CD4-positive, alpha-beta memory T cell (primary cell): ENCODE results near the gene EFHC1. TPM values are rescaled to one million over a fixed set of nuclear protein-coding genes. Genes with fewer than 3 reads are reported as not detected.
A peak's percentile ranks its signal among the peaks of the same experiment; 100 is the strongest.

ENCODE experiments used
- CTCF ChIA-PET: fragments of 350-600 bp; sonication (Branson Sonifier 250); formaldehyde crosslinking; loops from one replicate; lab custom pipeline; 2021; ENCODE audit warnings: inconsistent platforms; ENCODE audit not compliant: partially characterized antibody; lab: Charles Lee
- POLR2A ChIA-PET: fragments of 350-600 bp; sonication (Branson Sonifier 250); formaldehyde crosslinking; loops from one replicate; lab custom pipeline; 2021; ENCODE audit not compliant: partially characterized antibody; lab: Charles Lee
- DNase-seq, 5 donors: peaks; one replicate each; pipeline versions ENCODE4 v3.0.0 to v3.0.0-alpha.2; 2020 to 2022; ENCODE audit warnings: mixed read lengths in 1 of 5
- H3K27ac ChIP-seq: one replicate; pipeline ENCODE4 v1.7.0; 2013; ENCODE audit warnings: low read depth, low read length
- H3K27me3 ChIP-seq: 2 replicates; pipeline ENCODE4 v1.7.0; 2013; ENCODE audit warnings: mild to moderate bottlenecking, low read length, moderate library complexity; ENCODE audit not compliant: insufficient read depth
- H3K36me3 ChIP-seq: 2 replicates; pipeline ENCODE4 v1.7.0; 2013; ENCODE audit warnings: mild to moderate bottlenecking, low read length, moderate library complexity; ENCODE audit not compliant: insufficient read depth
- H3K4me1 ChIP-seq: 2 replicates; pipeline ENCODE4 v1.7.0; 2013; ENCODE audit warnings: mild to moderate bottlenecking, low read length, moderate library complexity; ENCODE audit not compliant: insufficient read depth
- H3K4me3 ChIP-seq, 2 donors: one replicate each; pipeline ENCODE4 v1.7.0; 2013; ENCODE audit warnings: low read length in 2 of 2, mild to moderate bottlenecking in 1 of 2
- H3K9me3 ChIP-seq, 2 donors: one replicate each; pipeline ENCODE4 v1.7.0; 2013; ENCODE audit warnings: low read length in 2 of 2, control low read depth in 1 of 2; ENCODE audit not compliant: control insufficient read depth in 1 of 2
- H3K27ac Mint-ChIP-seq, 7 donors: one replicate each; pipeline ENCODE4 v1.8.0; 2020 to 2021; ENCODE audit warnings: mixed read lengths in 7 of 7, mild to moderate bottlenecking in 6 of 7, inconsistent platforms in 3 of 7, moderate library complexity in 3 of 7
- H3K27me3 Mint-ChIP-seq, 2 donors: one replicate each; pipeline ENCODE4 v1.8.0; 2020 to 2021; ENCODE audit warnings: mixed read lengths in 2 of 2
- H3K36me3 Mint-ChIP-seq, 2 donors: one replicate each; pipeline ENCODE4 v1.8.0; 2020 to 2021; ENCODE audit warnings: mixed read lengths in 2 of 2, inconsistent platforms in 1 of 2, mild to moderate bottlenecking in 1 of 2
- H3K4me1 Mint-ChIP-seq, 4 donors: one replicate each; pipeline ENCODE4 v1.8.0; 2020 to 2021; ENCODE audit warnings: mixed read lengths in 4 of 4, mild to moderate bottlenecking in 1 of 4
- H3K4me3 Mint-ChIP-seq, 8 donors: one replicate each; pipeline ENCODE4 v1.8.0; 2020 to 2021; ENCODE audit warnings: mixed read lengths in 8 of 8, mild to moderate bottlenecking in 7 of 8, moderate library complexity in 6 of 8, inconsistent platforms in 3 of 8
- H3K9me3 Mint-ChIP-seq, 8 donors: one replicate each; pipeline ENCODE4 v1.8.0; 2020 to 2021; ENCODE audit warnings: mixed read lengths in 8 of 8, mild to moderate bottlenecking in 5 of 8, inconsistent platforms in 3 of 8, moderate library complexity in 1 of 8
- intact Hi-C: fragments of 100-400 bp; cut with micrococcal nuclease; formaldehyde crosslinking; loops from one replicate; pipeline ENCODE4 v1.15.1; 2023
- polyA plus RNA-seq, 2 donors: library from polyadenylated mRNA; unstranded; fragments of 300-500 nt; fragmentation: Illumina TruSeq; gene quantifications; one replicate each; pipeline ENCODE4 v1.2.3, GENCODE V29; 2021
- total RNA-seq, 2 experiments: library from RNA; stranded (reverse); gene quantifications; one replicate each; pipeline ENCODE4 v1.2.3, GENCODE V29; 2021

The EFHC1 gene
- total and polyA plus RNA-seq, 4 experiments from 2014 or later, result 1.5 to 10.4 (median 4.1) TPM

DNA sequence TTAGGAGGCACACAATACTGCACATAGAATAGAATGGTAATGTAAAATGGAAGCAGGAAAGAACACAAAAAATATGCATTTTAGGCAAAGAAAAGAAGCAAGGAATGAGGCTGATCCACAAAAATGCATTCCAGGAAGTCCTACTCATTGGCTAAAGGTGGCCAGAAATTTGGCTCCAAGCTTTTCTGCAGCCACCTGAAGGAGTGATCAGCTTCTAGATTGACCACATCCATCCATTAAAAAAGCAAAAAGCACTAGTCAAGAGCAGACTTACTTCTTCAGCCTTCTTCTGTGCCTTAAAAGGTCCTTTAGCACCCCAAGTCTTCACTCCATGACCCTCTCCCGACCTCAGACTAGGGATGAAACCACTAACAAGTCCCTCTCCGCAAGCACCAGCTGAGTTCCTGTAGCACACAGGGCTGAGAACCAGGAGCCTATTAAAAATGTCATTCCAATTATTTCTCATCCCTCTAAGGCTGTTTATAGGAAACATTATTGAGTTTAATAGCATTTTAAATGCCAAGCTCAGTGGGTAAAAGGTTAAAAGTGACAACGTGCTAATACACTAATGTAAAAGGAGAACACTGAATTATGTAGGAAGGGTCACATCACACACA is 120.3 kb downstream of the EFHC1 start:
- Mint-ChIP-seq H3K36me3 (peaks cover 0 to 12% of the 10 kb centered on the region in 2 donors), H3K4me1 (peaks cover 44 to 49% (median 47%) of the 10 kb centered on the region in 4 donors), H3K27me3 (no peaks in the 10 kb centered on the region), H3K27ac (no peak overlapping the region), H3K9me3 (no peaks in the 10 kb centered on the region), H3K4me3 (no peak overlapping the region)
- no peak for DNase-seq
- ChIA-PET POLR2A (interaction anchor here (0.5 kb wide), 1 partner anchor 21 kb away, joined by 3 read pairs; no protein-coding TSS in a partner anchor), CTCF (no interaction called here)
- H3K27ac ChIP-seq, result no peak overlapping the region
- H3K27me3 ChIP-seq, result no peaks in the 10 kb centered on the region
- H3K36me3 ChIP-seq, result no peaks in the 10 kb centered on the region
- H3K4me1 ChIP-seq, result peaks cover 36% of the 10 kb centered on the region
- H3K9me3 ChIP-seq, result no peaks in the 10 kb centered on the region
- no peak overlapping the region for H3K4me3 ChIP-seq
- intact Hi-C loops, result no loop called here

DNA sequence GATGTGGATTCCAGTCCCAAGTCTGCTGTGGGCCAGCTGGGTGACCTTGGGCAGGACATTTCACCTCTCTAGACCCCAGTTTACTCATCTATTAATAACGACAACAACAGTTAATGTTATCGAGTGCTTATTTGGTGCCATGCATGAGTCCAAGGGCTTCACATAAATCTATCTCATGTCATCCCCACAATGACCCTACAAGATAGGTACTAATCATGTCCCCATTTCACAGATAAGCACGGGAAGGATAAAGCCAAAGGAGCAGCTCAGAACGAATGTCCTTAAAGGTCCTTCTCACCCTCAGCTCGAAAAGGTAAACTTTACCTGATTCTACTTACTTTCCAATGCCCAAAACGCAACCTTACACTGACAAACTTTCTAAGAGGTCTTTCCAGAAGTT is 121.0 kb downstream of the EFHC1 start:
- Mint-ChIP-seq H3K36me3 (peaks cover 0 to 6% of the 10 kb centered on the region in 2 donors), H3K27ac (no peak overlapping the region), H3K4me1 (peaks cover 37 to 45% (median 41%) of the 10 kb centered on the region in 4 donors), H3K4me3 (no peak overlapping the region), H3K9me3 (no peaks in the 10 kb centered on the region), H3K27me3 (no peaks in the 10 kb centered on the region)
- intact Hi-C loops, result no loop called here
- Histone ChIP-seq H3K9me3 (no peaks in the 10 kb centered on the region), H3K36me3 (no peaks in the 10 kb centered on the region), H3K4me3 (no peak overlapping the region), H3K27me3 (no peaks in the 10 kb centered on the region), H3K4me1 (peaks cover 28% of the 10 kb centered on the region), H3K27ac (no peak overlapping the region)
- POLR2A ChIA-PET, result interaction anchor here (0.5 kb wide), 1 partner anchor 20 kb away, joined by 3 read pairs; no protein-coding TSS in a partner anchor
- no peak for DNase-seq
- CTCF ChIA-PET, result no interaction called here

DNA sequence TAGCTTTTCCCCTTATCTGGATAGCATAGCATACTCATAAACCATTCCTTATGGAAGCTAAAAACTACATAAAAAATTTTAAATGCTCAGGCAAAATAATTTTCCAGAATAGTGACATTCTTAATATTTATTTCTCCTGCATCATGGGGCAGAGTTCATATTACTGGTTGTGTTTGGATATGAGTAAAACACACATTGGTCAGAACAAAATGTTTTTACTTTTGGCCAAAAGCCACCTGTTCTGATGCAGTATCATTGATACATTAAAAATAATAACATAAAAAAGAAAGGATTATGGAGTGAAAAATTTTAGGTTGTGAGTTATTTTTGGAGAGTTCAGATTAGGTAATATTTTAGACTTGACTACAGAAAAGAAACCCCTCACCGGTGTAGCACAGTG is 123.1 kb downstream of the EFHC1 start:
- Mint-ChIP-seq H3K36me3 (peaks cover 0 to 13% of the 10 kb centered on the region in 2 donors), H3K27ac (no peak overlapping the region), H3K4me1 (peaks cover 24 to 39% (median 30%) of the 10 kb centered on the region in 4 donors), H3K4me3 (no peak overlapping the region), H3K27me3 (no peaks in the 10 kb centered on the region), H3K9me3 (no peaks in the 10 kb centered on the region)
- intact Hi-C loops, result no loop called here
- no peak overlapping the region for H3K4me3 ChIP-seq
- H3K9me3 ChIP-seq, result no peaks in the 10 kb centered on the region
- H3K4me1 ChIP-seq, result peaks cover 7% of the 10 kb centered on the region
- no peak for DNase-seq
- no peaks in the 10 kb centered on the region for H3K36me3 ChIP-seq
- H3K27me3 ChIP-seq, result no peaks in the 10 kb centered on the region
- CTCF ChIA-PET, result interaction anchor here (0.9 kb wide), 1 partner anchor 13 kb away, joined by 4 read pairs; no protein-coding TSS in a partner anchor
- POLR2A ChIA-PET, result no interaction called here
- no peak overlapping the region for H3K27ac ChIP-seq

GRCh38 chr6:52543729-52544601 is 123.8 kb downstream of the EFHC1 start:
- Mint-ChIP-seq H3K27ac (peak overlapping the region in 1 of 7 donors; percentile 73), H3K36me3 (peaks cover 0 to 18% of the 10 kb centered on the region in 2 donors), H3K27me3 (no peaks in the 10 kb centered on the region), H3K4me3 (peak overlapping the region in 1 of 8 donors; percentile 11), H3K9me3 (no peaks in the 10 kb centered on the region), H3K4me1 (peaks cover 21 to 37% (median 26%) of the 10 kb centered on the region in 4 donors)
- intact Hi-C loops, result no loop called here
- Histone ChIP-seq H3K27ac (no peak overlapping the region), H3K4me3 (no peak overlapping the region), H3K9me3 (no peaks in the 10 kb centered on the region), H3K4me1 (peaks cover 2% of the 10 kb centered on the region), H3K36me3 (no peaks in the 10 kb centered on the region), H3K27me3 (no peaks in the 10 kb centered on the region)
- POLR2A ChIA-PET, result no interaction called here
- no peak for DNase-seq
- CTCF ChIA-PET, result no interaction called here

DNA sequence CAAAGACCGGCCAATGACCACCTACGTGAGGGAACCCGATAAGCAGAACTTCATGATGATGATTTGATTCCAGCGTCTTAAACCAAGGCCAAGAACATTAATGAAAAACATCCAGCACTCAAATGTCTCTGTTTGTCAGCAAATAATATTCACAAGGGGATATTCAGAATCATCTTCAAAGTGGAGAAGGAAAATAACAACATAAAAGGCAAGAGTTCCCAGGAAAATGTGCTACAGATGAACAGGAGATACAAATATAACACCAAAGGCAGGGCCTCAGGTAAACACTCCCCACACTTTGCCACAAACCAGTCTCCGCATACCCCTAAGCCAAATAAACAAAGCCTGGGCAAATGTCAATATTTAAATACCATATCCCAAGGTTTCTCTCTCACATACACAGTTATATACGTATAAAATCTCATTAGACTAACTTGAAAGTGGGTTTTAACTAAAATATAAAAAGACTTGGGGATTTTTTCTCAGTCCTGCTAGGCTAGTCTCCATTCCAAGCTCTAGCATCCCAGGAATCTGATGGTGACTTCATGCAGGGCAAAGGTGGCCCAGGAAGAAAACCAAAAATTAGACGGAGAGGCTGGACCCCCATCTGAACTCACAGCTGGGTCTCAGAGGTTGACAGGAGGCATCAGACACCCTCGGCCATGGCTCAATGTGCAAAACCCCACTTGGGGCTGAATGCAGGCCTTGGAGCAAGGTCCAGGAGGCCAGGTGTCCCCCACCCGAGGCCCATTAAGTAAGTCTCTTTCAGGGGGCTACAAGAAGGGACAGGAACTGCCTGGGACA is 124.7 kb downstream of the EFHC1 start:
- no peaks in the 10 kb centered on the region for H3K9me3 ChIP-seq
- no peak overlapping the region for H3K4me3 ChIP-seq
- CTCF ChIA-PET, result no interaction called here
- H3K36me3 Mint-ChIP-seq, result peaks cover 2 to 23% of the 10 kb centered on the region in 2 donors
- H3K27ac ChIP-seq, result no peak overlapping the region
- H3K27me3 ChIP-seq, result no peaks in the 10 kb centered on the region
- H3K4me1 ChIP-seq, result no peaks in the 10 kb centered on the region
- no peak for DNase-seq
- no peaks in the 10 kb centered on the region for H3K27me3 Mint-ChIP-seq
- H3K36me3 ChIP-seq, result no peaks in the 10 kb centered on the region
- intact Hi-C loops, result no loop called here
- POLR2A ChIA-PET, result no interaction called here
- H3K4me1 Mint-ChIP-seq, result peaks cover 14 to 35% (median 22%) of the 10 kb centered on the region in 4 donors
- H3K27ac Mint-ChIP-seq, result no peak overlapping the region
- H3K4me3 Mint-ChIP-seq, result no peak overlapping the region
- H3K9me3 Mint-ChIP-seq, result no peaks in the 10 kb centered on the region

- Mint-ChIP-seq H3K4me3 (no peak overlapping the region), H3K4me1 (peaks cover 12 to 34% (median 21%) of the 10 kb centered on the region in 4 donors), H3K27ac (no peak overlapping the region), H3K27me3 (no peaks in the 10 kb centered on the region), H3K9me3 (no peaks in the 10 kb centered on the region), H3K36me3 (peaks cover 2 to 28% of the 10 kb centered on the region in 2 donors)
- ChIA-PET CTCF (no interaction called here), POLR2A (no interaction called here)
- Histone ChIP-seq H3K36me3 (no peaks in the 10 kb centered on the region), H3K4me3 (no peak overlapping the region), H3K4me1 (no peaks in the 10 kb centered on the region), H3K9me3 (no peaks in the 10 kb centered on the region), H3K27me3 (no peaks in the 10 kb centered on the region), H3K27ac (no peak overlapping the region)
- no peak for DNase-seq
- intact Hi-C loops, result no loop called here
Observed at GRCh38 chr6:52545406-52546119, 125.4 kb downstream of the EFHC1 start.
